Neural cell (in vitro differentiated cells): ENCODE measurements around the gene MAML2.

Experiments
- EP300 ChIP-seq: fragments of 450-650 bp; conservative IDR thresholded peaks from 2 replicates; pipeline ENCODE4 v1.6.1; 2014; ENCODE audit warnings: antibody characterized with exemption, mild to moderate bottlenecking, moderate library complexity; ENCODE audit not compliant: poor library complexity, severe bottlenecking
- MXI1 ChIP-seq: fragments of 450-650 bp; conservative IDR thresholded peaks from 2 replicates; pipeline ENCODE4 v1.6.1; 2014; ENCODE audit warnings: antibody characterized with exemption, mild to moderate bottlenecking; ENCODE audit not compliant: poor library complexity, severe bottlenecking
- POLR2AphosphoS5 ChIP-seq: IDR thresholded peaks from 2 replicates; pipeline ENCODE4 v1.6.1; 2012
- TF ChIP-seq, protein P1 (sequence below): fragments of 450-650 bp; IDR thresholded peaks from 2 replicates; pipeline ENCODE4 v1.5.1; 2014; ENCODE audit warnings: antibody characterized with exemption, mild to moderate bottlenecking, moderate library complexity; ENCODE audit not compliant: poor library complexity, severe bottlenecking

DNA sequence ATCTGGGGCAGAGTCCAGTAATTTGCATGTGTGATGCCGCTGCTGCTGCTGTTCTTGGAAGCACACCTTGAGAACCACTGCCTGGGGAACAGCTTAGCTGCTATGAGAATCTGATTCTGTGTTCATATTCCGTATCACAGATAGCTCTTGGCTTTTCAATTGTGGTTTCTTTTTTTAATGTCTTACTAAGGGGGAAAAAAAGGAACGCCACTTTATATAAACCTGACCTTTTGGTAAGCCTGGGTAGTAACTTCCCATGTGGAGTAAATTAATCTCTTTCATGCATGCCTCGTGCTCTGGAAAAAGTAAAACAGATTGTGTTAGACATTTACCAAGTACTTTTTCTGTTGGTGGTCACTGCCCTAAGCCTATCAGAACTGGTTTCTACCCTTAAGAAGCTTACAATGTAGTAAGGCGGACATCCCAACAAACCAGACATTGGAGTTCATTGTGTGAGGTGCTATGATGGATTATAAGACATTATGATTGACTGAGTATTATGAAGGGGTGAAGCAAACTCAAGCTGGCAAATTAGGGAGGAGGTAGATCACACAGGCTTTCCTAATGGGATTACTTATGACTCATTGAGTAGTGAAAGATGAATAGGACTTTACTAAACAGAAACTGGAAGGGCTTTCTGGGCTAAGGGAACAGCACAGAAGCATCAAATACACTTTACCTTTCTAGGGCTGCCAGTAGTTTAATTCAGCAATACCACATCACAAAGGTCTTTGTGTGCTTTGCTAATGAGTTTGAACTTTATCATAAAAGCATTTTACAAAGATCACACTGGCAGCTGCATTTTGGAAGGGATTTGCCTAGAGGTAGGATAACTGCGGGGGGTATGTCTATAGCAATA is 64.7 kb downstream of the MAML2 start:
- TF ChIP-seq, protein P1, sequence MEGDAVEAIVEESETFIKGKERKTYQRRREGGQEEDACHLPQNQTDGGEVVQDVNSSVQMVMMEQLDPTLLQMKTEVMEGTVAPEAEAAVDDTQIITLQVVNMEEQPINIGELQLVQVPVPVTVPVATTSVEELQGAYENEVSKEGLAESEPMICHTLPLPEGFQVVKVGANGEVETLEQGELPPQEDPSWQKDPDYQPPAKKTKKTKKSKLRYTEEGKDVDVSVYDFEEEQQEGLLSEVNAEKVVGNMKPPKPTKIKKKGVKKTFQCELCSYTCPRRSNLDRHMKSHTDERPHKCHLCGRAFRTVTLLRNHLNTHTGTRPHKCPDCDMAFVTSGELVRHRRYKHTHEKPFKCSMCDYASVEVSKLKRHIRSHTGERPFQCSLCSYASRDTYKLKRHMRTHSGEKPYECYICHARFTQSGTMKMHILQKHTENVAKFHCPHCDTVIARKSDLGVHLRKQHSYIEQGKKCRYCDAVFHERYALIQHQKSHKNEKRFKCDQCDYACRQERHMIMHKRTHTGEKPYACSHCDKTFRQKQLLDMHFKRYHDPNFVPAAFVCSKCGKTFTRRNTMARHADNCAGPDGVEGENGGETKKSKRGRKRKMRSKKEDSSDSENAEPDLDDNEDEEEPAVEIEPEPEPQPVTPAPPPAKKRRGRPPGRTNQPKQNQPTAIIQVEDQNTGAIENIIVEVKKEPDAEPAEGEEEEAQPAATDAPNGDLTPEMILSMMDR = no peak
- TF ChIP-seq EP300 (no peak), MXI1 (no peak), POLR2AphosphoS5 (no peak)
